GM10266 (cell line): ENCODE results near the gene UPK3B.
"Not testable (repeated sequence)": the region's sequence is repeated elsewhere in the genome, so short reads cannot be mapped to it uniquely, and the experiment has no call there.

Experiments
- DNase-seq: peaks from one replicate; pipeline ENCODE4 v3.0.0; 2012; ENCODE audit errors: extremely low spot score
- TF ChIP-seq, protein P1 (sequence below): IDR thresholded peaks from 2 replicates; pipeline ENCODE4 v1.5.1; 2012; ENCODE audit warnings: mild to moderate bottlenecking, low read depth; ENCODE audit not compliant: control insufficient read depth, insufficient read depth; ENCODE audit errors: missing control alignments

The UPK3B gene

DNA sequence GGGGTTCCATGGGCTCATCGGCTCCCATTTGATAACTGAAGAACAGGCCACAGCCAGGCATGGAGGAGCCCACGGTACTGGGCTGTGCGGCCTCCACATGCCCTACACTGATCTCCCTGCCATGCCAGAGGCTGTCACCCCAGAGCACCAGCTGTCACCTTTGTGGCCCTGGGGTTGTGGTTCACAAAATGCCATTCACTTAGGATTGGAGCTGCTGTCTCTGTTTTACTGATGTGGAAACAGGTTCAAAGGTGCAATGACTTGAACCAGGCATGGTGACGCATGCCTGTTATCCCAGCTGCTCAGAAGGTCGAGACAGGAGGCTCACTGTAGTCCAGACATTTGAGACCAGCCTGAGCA is 4.3 kb upstream of the UPK3B start:
- no peak for DNase-seq
- TF ChIP-seq, protein P1, sequence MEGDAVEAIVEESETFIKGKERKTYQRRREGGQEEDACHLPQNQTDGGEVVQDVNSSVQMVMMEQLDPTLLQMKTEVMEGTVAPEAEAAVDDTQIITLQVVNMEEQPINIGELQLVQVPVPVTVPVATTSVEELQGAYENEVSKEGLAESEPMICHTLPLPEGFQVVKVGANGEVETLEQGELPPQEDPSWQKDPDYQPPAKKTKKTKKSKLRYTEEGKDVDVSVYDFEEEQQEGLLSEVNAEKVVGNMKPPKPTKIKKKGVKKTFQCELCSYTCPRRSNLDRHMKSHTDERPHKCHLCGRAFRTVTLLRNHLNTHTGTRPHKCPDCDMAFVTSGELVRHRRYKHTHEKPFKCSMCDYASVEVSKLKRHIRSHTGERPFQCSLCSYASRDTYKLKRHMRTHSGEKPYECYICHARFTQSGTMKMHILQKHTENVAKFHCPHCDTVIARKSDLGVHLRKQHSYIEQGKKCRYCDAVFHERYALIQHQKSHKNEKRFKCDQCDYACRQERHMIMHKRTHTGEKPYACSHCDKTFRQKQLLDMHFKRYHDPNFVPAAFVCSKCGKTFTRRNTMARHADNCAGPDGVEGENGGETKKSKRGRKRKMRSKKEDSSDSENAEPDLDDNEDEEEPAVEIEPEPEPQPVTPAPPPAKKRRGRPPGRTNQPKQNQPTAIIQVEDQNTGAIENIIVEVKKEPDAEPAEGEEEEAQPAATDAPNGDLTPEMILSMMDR = no peak

DNA sequence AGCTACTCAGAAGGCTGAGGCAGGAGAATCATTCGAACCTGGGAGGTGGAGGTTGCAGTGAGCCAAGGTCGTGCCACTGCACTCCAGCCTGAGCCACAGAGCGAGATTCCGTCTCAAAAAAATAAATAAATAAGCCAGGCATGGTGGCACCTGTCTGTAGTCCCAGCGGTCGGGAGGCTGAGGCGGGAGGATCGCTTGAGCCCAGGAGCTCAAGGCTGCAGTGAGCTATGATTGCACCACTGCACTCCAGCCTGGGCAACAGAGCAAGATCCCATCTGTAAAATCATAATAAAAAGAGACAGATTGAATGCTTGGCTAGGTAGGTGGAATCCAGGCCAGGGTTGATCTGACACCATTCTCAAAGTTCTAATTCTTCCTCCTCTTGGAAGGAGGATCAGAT is 3.7 kb upstream of the UPK3B start:
- not testable (repeated sequence) for DNase-seq

DNA sequence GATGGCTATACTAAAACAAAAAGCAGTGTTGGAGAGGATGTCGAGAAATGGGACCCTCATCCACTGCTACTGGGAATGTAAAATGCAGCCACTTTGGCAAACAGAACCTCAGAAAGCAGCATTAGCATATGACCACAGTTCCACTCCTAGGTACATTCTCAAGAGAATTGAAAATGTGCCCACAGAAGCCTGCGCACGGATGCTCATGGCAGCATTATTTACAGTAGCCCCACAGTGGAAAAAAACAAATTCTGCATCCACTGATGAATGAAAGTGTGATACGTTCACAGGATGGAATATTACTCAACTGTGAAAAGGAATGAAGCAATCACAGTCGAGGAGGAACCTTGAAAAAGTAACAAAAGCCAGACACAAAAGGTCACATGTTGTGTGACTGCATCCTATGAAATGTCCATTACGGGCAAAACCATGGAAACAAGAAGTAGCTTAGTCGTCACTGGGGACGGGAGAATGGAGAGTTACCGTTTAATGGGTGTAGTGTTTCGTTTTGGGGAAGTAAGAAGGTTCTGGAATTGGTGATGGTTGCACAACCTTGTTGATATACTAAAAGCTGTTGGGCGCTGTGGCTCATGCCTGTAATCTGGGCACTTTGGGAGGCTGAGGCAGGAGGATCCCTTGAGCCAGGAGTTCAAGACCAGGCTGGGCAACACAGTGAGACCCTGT is 2.5 kb upstream of the UPK3B start:
- TF ChIP-seq, protein P1 = no peak
- no peak for DNase-seq

DNA sequence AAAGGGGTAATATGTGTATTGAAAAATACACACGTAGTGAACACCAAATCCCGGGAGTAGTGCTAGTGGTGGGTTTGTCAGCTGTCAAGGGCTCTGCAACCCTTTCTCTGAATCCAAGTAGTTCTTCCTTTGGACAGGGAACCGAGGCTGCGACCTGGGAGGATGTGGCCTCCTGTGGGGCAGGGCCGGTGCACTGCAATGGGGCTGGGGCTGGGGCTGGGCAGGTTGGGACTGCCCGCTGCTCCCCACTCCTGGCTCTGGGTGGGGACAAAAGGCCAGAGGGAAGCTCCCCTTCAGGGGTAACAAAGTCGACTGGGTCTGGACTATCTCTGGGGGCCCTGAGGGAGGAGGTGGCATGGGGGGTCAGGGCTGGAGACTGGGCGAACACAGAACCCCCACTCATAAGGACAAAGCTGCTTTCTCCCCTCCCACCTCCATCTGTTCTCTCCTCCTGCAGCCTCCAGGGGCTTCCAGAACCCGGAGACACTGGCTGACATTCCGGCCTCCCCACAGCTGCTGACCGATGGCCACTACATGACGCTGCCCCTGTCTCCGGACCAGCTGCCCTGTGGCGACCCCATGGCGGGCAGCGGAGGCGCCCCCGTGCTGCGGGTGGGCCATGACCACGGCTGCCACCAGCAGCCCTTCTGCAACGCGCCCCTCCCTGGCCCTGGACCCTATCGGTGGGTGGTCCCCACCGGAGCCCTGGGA is 1.0 kb downstream of the UPK3B start:
- DNase-seq = not testable (repeated sequence)

DNA sequence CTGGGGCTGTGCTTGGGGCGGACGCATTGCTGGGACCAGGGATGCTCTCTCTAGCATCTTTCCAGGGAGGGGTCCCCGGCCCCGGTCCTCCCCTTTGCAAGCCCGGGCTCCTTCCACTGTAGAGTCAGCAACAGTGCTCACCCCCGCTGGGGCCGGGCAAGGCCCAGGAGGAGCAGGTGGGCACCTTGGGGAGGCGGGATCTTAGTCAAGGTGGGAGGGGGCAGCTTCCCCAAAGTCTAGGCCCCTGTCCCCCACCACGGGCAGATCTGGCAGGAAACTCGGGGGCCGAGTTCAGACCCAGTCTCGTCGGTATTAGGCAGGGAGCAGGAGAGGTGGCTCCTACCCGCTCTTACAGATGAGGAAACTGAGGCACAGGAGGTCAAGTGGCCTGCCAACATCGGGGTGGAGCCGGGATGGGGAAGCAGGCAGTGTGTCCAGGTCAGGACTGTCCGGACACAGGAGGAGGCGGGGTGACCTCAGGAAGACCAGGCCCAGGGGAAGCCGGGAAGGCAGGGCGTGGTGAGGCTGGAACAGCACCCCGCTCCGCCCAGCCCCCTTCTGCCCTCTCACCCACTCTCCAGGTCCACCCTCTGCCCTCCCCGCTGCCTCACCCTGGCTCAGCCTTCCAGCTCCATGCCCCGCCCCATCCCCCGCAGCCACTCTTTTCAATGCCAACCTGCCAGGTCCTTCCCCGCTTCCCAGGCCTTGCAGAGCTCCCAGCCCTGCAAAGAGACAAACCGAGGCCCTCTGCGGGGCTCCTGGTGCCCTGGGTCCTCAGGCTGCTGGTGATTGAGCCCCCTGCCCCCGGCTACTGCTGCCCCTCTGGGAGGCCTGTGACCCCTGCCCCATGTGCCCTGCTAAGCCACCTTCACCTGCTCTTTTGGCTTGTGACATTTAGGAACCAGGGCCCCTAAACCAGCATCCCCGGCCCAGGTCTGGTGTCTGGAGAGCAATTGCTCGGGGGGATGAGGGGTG is 1.8 kb downstream of the UPK3B start:
- DNase-seq = not testable (repeated sequence)

DNA sequence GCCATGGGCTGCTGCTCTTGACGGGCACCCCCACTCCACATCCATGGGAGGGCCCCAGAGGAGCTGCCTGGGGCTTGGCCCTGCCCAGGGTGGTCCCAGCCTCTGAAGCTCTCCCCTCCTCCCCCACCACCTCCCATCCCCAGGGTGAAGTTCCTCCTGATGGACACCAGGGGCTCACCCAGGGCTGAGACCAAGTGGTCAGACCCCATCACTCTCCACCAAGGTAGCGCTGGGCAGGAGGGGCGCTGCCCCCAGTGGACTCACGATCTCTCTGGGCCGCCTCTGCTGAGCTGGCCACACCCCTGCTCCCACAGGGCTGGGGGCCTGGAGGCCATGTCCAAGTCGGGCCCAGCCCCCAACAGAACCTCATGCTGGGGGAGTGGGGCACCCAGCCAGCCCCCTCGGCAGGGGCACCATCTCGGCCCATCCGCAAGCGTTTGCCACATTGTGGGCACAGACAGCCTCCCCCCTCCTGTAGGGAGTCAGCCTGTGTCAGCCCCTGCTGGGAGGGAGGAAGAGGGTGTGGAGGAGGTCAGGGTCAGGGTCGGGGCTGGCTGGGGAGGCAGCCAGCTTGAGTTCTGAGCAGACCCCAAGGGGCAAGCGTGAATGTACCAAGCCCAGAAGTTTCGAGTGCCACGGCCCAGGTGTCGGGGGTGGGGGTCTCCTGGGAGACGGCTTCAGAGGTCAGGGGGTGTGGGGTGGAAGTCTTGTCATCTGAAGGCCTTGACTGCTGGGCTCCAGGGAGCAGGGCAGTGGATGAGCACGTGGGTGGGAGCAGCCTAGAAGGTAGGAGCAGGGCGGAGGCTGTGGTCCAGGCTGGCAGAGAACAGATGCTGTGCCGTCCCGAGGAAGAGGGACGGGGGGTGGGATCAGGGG is 2.8 kb downstream of the UPK3B start:
- no peak for DNase-seq
- TF ChIP-seq, protein P1 = no peak

DNA sequence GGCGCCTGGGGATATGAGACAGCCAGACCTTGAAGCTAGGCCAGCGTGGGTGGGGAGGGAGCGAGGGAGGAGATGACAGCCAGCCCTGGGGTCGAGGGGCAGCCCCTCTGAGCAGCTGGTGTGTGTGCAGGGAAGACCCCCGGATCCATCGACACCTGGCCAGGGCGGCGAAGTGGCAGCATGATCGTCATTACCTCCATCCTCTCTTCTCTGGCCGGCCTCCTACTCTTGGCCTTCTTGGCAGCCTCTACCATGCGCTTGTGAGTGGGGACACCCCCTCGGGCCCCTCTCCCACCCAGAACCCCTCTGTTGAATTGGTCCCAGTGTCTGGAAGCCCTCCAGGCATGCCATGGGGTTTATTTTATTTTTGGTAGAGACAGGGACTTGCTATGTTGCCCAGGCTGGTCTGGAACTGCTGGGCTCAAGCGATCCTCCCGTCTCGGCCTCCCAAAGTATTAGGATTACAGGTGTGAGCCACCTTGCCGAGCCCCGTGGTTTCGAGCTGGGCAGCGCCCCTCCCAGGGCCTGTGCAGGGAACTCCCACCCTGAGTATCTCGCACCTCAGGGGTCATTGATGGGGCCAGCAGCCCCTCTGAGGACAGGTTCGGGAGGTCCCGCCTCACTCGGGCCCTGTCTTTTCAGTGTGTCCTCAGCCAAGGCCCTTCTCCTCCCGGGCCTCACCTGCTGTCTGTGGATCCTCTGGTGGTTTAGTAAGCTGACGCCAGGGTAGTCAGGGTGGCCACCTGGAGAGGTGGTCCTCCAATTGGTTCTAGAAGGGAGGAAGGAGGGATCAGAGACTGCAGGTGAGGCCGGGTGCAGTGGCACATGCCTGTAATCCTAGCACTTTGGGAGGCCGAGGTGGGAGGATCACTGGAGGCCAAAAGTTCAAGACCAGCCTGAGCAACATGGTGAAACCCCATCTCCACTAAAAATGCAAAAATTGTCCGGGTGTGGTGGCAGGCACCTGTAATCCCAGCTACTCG is 3.8 kb downstream of the UPK3B start:
- no peak for DNase-seq
- TF ChIP-seq, protein P1 = no peak
